ENCODE results near the gene MYH9.

DNA sequence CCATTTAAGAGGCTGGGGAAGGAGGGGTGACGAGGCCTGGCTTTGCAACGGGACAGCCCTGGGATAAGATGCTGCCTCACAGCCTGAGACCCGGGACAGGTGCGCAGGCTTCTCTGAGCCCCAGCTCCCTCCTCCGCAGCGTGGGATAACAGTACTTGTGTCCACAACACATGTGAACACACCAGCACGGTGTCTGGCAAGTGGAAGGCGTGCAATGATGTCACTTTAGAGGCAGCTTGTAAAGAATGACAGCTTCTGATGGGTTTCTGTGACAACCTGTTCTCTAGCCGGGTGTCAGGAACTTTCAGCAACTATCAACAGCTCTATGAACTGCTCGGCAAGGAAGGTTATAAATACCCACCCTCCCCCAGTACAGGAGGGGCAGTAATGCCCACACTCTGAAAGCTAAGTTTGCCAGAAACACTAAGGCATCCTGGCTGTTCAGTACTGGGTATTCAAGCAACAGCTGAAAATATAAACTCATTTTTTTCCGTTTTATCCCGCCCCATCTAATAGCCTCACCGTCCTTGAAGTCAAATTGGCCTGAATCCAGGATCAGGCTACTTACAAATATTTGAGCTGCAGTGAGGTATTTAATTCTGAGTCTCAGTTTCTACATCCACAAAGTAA, 59.7 kb downstream of the MYH9 start:
- TF ChIP-seq, protein P1, sequence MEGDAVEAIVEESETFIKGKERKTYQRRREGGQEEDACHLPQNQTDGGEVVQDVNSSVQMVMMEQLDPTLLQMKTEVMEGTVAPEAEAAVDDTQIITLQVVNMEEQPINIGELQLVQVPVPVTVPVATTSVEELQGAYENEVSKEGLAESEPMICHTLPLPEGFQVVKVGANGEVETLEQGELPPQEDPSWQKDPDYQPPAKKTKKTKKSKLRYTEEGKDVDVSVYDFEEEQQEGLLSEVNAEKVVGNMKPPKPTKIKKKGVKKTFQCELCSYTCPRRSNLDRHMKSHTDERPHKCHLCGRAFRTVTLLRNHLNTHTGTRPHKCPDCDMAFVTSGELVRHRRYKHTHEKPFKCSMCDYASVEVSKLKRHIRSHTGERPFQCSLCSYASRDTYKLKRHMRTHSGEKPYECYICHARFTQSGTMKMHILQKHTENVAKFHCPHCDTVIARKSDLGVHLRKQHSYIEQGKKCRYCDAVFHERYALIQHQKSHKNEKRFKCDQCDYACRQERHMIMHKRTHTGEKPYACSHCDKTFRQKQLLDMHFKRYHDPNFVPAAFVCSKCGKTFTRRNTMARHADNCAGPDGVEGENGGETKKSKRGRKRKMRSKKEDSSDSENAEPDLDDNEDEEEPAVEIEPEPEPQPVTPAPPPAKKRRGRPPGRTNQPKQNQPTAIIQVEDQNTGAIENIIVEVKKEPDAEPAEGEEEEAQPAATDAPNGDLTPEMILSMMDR (tag by site-specific recombination; IDR thresholded peaks at IDR 0.05) = no peak
- TF ChIP-seq, protein P2, sequence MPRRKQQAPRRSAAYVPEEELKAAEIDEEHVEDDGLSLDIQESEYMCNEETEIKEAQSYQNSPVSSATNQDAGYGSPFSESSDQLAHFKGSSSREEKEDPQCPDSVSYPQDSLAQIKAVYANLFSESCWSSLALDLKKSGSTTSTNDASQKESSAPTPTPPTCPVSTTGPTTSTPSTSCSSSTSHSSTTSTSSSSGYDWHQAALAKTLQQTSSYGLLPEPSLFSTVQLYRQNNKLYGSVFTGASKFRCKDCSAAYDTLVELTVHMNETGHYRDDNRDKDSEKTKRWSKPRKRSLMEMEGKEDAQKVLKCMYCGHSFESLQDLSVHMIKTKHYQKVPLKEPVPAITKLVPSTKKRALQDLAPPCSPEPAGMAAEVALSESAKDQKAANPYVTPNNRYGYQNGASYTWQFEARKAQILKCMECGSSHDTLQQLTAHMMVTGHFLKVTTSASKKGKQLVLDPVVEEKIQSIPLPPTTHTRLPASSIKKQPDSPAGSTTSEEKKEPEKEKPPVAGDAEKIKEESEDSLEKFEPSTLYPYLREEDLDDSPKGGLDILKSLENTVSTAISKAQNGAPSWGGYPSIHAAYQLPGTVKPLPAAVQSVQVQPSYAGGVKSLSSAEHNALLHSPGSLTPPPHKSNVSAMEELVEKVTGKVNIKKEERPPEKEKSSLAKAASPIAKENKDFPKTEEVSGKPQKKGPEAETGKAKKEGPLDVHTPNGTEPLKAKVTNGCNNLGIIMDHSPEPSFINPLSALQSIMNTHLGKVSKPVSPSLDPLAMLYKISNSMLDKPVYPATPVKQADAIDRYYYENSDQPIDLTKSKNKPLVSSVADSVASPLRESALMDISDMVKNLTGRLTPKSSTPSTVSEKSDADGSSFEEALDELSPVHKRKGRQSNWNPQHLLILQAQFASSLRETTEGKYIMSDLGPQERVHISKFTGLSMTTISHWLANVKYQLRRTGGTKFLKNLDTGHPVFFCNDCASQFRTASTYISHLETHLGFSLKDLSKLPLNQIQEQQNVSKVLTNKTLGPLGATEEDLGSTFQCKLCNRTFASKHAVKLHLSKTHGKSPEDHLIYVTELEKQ (tag by site-specific recombination; IDR thresholded peaks at IDR 0.05; ENCODE audit: borderline replicate concordance) = no peak
- TF ChIP-seq ZNF121 (tag by site-specific recombination; IDR thresholded peaks at IDR 0.05) (no peak), MYNN (tag by site-specific recombination; IDR thresholded peaks at IDR 0.05; ENCODE audit: borderline replicate concordance) (no peak), ZNF274 (IDR thresholded peaks at IDR 0.05; ENCODE audit: low read length) (no peak), ZNF274 (tag by site-specific recombination; IDR thresholded peaks at IDR 0.05; ENCODE audit: borderline replicate concordance) (no peak)
- TF ChIP-seq, protein P3, sequence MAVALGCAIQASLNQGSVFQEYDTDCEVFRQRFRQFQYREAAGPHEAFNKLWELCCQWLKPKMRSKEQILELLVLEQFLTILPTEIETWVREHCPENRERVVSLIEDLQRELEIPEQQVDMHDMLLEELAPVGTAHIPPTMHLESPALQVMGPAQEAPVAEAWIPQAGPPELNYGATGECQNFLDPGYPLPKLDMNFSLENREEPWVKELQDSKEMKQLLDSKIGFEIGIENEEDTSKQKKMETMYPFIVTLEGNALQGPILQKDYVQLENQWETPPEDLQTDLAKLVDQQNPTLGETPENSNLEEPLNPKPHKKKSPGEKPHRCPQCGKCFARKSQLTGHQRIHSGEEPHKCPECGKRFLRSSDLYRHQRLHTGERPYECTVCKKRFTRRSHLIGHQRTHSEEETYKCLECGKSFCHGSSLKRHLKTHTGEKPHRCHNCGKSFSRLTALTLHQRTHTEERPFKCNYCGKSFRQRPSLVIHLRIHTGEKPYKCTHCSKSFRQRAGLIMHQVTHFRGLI (tag by site-specific recombination; IDR thresholded peaks at IDR 0.05) = no peak
- TF ChIP-seq, protein P4, sequence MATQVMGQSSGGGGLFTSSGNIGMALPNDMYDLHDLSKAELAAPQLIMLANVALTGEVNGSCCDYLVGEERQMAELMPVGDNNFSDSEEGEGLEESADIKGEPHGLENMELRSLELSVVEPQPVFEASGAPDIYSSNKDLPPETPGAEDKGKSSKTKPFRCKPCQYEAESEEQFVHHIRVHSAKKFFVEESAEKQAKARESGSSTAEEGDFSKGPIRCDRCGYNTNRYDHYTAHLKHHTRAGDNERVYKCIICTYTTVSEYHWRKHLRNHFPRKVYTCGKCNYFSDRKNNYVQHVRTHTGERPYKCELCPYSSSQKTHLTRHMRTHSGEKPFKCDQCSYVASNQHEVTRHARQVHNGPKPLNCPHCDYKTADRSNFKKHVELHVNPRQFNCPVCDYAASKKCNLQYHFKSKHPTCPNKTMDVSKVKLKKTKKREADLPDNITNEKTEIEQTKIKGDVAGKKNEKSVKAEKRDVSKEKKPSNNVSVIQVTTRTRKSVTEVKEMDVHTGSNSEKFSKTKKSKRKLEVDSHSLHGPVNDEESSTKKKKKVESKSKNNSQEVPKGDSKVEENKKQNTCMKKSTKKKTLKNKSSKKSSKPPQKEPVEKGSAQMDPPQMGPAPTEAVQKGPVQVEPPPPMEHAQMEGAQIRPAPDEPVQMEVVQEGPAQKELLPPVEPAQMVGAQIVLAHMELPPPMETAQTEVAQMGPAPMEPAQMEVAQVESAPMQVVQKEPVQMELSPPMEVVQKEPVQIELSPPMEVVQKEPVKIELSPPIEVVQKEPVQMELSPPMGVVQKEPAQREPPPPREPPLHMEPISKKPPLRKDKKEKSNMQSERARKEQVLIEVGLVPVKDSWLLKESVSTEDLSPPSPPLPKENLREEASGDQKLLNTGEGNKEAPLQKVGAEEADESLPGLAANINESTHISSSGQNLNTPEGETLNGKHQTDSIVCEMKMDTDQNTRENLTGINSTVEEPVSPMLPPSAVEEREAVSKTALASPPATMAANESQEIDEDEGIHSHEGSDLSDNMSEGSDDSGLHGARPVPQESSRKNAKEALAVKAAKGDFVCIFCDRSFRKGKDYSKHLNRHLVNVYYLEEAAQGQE (tag by site-specific recombination; IDR thresholded peaks at IDR 0.05) = no peak

Data from HEK293 (cell line).